GM19035 (cell line): ENCODE measurements around the gene CTXN3.

Experiments
- ATAC-seq: cut with Tn5 transposase; IDR thresholded peaks from one replicate; pipeline ENCODE4 v1.9.1; 2021; ENCODE audit not compliant: unreplicated experiment

CTXN3 gene

GRCh38 chr5:127697894-127698600 is 49.2 kb downstream of the CTXN3 start:
- no peak for ATAC-seq

DNA sequence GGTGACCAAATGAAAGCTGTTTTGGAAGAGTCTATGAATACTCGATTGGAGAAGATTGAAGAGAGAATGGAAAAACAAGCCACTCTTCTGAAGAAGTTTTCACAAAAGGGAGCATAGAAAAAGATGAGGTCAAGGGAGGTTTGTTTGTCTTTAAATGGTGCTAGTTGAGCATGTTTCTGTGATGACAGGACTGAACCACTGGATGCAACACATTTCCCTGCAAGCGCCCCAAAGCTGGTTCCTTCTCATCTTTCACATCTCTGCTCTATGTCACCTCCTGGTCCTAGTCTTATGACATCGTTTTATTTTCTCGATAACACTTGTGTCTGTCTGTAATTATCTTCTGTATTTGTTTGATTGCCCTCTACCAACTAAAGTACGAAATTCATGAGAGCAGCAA is 50.5 kb downstream of the CTXN3 start:
- ATAC-seq = no peak

DNA sequence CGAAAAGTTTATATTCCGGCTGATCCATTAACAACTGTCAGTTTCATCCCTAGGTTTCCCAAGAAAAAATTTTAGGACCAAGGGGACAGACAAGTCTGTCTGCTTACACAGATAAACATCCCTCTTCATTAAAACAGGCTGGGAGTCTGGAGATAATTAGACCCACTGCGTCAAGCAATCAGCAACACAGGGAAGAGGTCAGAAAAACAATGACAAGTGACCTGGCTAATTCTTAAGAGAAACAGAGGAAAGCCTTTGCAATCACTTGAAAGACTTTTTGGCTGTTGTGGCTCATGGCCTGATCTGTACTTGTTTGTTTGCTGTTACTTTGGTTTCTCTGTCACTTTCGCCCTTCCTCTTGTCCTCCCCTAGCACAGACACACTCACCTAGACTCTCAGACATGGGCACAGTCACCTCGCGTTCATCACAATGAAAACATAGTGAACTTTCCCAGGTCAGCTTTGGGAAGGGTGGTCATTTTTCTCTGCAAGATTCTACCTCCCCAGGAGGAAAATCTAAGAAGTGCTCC is 51.4 kb downstream of the CTXN3 start:
- ATAC-seq = no peak

DNA sequence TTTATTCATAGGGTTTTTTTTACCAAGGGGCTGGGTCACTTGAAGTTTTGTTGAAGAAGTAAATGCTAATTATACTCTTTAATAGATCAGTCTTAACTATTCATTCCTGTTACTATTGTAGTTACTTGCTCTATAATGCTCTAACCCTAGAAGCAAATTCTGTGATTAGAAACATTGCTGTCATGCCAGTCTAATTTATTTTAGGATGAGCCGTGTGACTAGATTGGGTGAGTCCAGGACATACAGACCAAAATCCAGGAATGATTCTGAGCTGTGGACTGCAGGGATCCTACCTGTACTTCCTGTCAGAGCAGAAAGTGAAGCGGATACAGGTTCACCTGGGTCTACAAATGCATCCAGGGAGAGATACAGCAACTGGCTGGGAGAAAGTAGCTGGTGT is 53.6 kb downstream of the CTXN3 start:
- no peak for ATAC-seq

DNA sequence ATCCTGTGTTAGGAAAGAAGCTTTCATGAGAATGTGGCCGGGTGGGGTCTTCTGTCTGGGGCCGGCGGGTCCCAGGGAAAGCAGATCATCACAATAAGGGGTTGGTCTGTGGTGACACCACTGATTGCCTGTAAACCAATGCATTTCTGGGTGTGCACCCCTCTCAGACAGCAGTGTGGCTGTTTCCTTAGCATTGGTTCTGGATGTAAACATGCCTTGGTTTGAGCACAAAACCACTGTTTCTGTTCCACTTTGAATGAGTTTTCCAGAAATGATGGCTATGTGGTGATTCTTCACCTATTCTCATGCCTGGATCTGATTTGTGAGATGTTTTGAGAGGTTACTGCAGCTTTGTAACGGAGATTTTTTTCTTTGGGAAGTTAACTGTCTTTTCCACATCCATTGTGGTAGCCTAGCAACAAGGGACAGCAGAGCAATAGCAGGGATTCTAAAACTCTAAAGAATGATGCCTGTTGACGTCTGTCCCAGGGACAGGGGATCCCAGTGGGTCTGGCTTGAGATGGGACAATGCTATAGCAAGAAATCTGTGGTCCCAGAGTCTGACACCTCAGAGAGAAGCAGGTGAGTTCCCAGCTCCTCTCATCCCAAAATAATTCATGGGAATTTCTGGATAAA is 54.2 kb downstream of the CTXN3 start, which contains the start of gene CCDC192:
TSS of gene CCDC192 (plus strand) at position 466 of the 636 bp plus-strand sequence. CDS start at position 521, 55 bp downstream.
- ATAC-seq = no peak

GRCh38 chr5:127705120-127705892 is 56.4 kb downstream of the CTXN3 start:
- no peak for ATAC-seq

- ATAC-seq = no peak
Observed at GRCh38 chr5:127706691-127707090, 57.8 kb downstream of the CTXN3 start.

DNA sequence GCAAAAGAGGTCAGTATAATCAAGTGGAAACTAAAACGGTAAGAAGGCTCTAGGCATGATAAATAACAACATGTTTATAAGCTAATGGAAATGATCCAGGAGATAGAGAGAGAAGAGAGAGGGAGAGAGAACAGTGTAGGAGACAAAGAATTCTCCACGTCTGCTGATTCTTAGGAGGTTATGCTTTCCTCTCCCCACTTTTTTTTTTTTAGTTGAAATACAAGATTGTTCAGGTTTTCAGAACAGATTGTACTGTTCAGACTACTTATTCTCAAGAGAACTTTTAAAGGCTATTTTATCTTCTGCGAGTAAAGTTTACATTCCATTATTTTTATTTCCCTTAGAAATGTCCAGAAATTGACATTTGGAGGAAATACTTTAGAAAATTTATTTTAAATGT is 58.3 kb downstream of the CTXN3 start:
- ATAC-seq = no peak
